ENCODE measurements around the gene NUDT13. TPM values are rescaled to one million over a fixed set of nuclear protein-coding genes. Genes with fewer than 3 reads are reported as not detected.

Gene NUDT13
- total and polyA plus RNA-seq, 9 of the 15 experiments (the other 6 are each of a cell fraction or from before 2014, with no cell fraction given), result 4.7 to 11.1 (median 5.6) TPM

DNA sequence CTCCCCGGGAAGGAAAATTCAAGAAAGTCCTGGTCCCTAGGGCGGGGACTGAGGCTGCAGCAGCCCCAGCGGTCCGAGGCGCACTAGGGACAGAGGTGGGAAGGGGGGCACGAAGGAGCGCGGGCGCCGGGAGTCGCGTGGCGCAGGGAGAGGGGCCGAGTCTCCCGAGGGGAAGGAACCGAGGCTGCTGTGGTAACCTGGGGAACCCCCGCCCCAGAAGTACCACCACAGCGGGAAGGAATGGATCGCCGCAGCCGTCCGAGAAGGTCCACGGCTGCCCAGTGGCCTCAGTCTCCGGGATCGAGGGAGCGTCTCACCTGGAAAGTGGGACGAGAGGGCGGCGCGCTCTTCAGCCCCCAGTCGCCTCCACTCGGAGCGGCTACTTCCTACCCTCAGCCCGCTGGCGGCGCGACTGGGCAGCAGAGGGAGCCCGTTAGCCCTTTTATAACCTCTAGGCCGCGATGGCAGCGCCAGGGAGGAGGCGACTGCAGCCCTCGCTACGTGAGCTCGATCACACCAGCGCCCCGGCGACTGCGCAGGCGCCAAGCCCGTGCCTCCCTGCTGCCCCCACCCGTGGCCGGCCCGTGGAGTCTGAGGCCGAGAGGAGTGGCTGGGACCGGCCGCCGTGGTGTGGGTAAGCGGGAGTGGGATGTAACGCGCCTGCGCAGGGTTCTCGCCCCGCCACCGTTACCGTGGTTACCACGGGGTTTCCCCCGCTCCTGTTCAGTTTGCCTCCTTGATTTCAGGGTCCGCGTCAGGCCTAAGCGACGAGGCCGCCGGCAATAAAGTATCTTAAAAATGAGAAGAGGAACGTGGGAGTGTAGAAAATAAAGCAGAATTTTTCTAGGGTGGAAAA, 13.6 kb upstream of the NUDT13 start, which contains the start of gene P4HA1 (continued):
- TF ChIP-seq, protein P1, sequence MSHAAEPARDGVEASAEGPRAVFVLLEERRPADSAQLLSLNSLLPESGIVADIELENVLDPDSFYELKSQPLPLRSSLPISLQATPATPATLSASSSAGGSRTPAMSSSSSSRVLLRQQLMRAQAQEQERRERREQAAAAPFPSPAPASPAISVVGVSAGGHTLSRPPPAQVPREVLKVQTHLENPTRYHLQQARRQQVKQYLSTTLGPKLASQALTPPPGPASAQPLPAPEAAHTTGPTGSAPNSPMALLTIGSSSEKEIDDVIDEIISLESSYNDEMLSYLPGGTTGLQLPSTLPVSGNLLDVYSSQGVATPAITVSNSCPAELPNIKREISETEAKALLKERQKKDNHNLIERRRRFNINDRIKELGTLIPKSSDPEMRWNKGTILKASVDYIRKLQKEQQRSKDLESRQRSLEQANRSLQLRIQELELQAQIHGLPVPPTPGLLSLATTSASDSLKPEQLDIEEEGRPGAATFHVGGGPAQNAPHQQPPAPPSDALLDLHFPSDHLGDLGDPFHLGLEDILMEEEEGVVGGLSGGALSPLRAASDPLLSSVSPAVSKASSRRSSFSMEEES (CRISPR knock-in tag; IDR thresholded peaks at IDR 0.05), result no peak
- TF ChIP-seq ZKSCAN8 (CRISPR knock-in tag; IDR thresholded peaks at IDR 0.05) (no peak), C11orf30 (IDR thresholded peaks at IDR 0.05; ENCODE audit: low read depth) (no peak), SRSF1 (IDR thresholded peaks at IDR 0.05; ENCODE audit: low read depth, low read length) (no peak), XRCC4 (IDR thresholded peaks at IDR 0.05; ENCODE audit: extremely low read depth, insufficient read depth, insufficient read length) (no peak), PTTG1 (tag; IDR thresholded peaks at IDR 0.05; ENCODE audit: low read depth) (no peak), KHSRP (IDR thresholded peaks at IDR 0.05) (no peak), SMARCB1 (IDR thresholded peaks at IDR 0.05; ENCODE audit: insufficient read length, low read depth) (no peak), MYNN (IDR thresholded peaks at IDR 0.05) (peak; percentile 65; the same call in 1 of the 2 replicates), MYNN (CRISPR knock-in tag; IDR thresholded peaks at IDR 0.05) (no peak), CBX2 (IDR thresholded peaks at IDR 0.05; ENCODE audit: insufficient read depth, low read length, poor library complexity, severe bottlenecking) (no peak), ZC3H11A (IDR thresholded peaks at IDR 0.05; ENCODE audit: low read depth, low read length) (no peak), NFYB (IDR thresholded peaks at IDR 0.05; ENCODE audit: extremely low read depth, insufficient read length) (no peak), TCF7L2 (IDR thresholded peaks at IDR 0.05; ENCODE audit: low read depth, low read length) (no peak), CAMTA2 (CRISPR knock-in tag; conservative IDR thresholded peaks at IDR 0.05) (no peak), SMAD2 (IDR thresholded peaks at IDR 0.05; ENCODE audit: low read depth, low read length) (no peak), KDM1A (IDR thresholded peaks at IDR 0.05) (no peak), NFATC3 (IDR thresholded peaks at IDR 0.05) (no peak), HOXB6 (CRISPR knock-in tag; IDR thresholded peaks at IDR 0.05; ENCODE audit: borderline replicate concordance) (no peak), CBFA2T2 (conservative IDR thresholded peaks at IDR 0.05) (no peak), NCOA4 (IDR thresholded peaks at IDR 0.05; ENCODE audit: partially characterized antibody) (no peak), ARID1B (IDR thresholded peaks at IDR 0.05) (no peak; the same call in 1 of the 2 replicates), ZNF77 (CRISPR knock-in tag; IDR thresholded peaks at IDR 0.05) (0 out of 2 replicates have a peak, but pooled peaks have one; percentile 66)
- TF ChIP-seq, protein P2, sequence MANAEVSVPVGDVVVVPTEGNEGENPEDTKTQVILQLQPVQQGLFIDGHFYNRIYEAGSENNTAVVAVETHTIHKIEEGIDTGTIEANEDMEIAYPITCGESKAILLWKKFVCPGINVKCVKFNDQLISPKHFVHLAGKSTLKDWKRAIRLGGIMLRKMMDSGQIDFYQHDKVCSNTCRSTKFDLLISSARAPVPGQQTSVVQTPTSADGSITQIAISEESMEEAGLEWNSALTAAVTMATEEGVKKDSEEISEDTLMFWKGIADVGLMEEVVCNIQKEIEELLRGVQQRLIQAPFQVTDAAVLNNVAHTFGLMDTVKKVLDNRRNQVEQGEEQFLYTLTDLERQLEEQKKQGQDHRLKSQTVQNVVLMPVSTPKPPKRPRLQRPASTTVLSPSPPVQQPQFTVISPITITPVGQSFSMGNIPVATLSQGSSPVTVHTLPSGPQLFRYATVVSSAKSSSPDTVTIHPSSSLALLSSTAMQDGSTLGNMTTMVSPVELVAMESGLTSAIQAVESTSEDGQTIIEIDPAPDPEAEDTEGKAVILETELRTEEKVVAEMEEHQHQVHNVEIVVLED (CRISPR knock-in tag; IDR thresholded peaks at IDR 0.05), result no peak; the same call in 1 of the 2 replicates
- TF ChIP-seq, protein P3, sequence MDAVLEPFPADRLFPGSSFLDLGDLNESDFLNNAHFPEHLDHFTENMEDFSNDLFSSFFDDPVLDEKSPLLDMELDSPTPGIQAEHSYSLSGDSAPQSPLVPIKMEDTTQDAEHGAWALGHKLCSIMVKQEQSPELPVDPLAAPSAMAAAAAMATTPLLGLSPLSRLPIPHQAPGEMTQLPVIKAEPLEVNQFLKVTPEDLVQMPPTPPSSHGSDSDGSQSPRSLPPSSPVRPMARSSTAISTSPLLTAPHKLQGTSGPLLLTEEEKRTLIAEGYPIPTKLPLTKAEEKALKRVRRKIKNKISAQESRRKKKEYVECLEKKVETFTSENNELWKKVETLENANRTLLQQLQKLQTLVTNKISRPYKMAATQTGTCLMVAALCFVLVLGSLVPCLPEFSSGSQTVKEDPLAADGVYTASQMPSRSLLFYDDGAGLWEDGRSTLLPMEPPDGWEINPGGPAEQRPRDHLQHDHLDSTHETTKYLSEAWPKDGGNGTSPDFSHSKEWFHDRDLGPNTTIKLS (IDR thresholded peaks at IDR 0.05; ENCODE audit: borderline replicate concordance, low read depth), result peak; percentile 38; the same call in 1 of the 2 replicates

All from K562 (cell line).